ENCODE measurements around the gene PEX14.
A peak's percentile ranks its signal among the peaks of the same experiment; 100 is the strongest.

Gene PEX14

DNA sequence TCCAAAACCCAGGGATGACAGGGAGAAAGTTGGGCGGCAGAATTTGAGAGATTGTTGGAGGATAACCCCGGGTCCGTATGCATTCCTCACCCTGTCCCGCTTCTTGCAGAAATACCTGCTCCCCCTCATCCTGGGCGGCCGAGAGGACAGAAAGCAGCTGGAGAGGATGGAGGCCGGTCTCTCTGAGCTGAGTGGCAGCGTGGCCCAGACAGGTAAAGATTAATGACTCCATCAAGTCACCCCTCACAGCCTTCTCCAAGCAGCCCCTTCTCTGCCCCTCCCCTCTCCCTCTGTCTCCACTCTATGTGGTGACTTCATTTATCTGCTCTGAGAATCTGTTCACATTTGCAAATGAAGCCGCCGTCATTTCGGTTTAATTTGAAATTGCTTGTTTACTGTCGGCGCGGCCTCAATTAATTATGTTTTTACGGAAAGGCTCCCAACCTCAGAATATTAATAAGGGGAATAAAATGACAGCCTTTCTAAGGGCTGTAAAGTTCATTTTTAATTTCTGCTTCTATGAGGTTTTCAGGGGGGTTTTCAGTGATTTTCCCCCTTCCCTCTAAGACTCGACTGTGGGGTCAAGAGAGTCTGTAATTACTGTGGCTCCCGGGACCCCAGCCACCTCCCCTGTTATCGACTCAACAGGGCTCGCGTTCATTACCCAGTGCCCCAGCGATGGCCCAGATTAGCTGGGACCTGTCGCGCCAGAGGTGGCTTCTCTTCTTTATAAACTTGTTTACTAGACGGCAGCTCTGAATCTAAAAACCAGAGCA lies 148.3 kb downstream of the PEX14 start:
- no peaks in the 10 kb centered on the region for H3K4me1 Mint-ChIP-seq
- H3K36me3 Mint-ChIP-seq (ENCODE audit: low read depth) = no peaks in the 10 kb centered on the region
- DNase-seq (no peak), ATAC-seq (no peak)
- no peaks in the 10 kb centered on the region for H3K27me3 Mint-ChIP-seq
- no peak overlapping the region for H3K4me3 Mint-ChIP-seq
- no peak overlapping the region for H3K27ac Mint-ChIP-seq
- no peaks in the 10 kb centered on the region for H3K9me3 Mint-ChIP-seq

DNA sequence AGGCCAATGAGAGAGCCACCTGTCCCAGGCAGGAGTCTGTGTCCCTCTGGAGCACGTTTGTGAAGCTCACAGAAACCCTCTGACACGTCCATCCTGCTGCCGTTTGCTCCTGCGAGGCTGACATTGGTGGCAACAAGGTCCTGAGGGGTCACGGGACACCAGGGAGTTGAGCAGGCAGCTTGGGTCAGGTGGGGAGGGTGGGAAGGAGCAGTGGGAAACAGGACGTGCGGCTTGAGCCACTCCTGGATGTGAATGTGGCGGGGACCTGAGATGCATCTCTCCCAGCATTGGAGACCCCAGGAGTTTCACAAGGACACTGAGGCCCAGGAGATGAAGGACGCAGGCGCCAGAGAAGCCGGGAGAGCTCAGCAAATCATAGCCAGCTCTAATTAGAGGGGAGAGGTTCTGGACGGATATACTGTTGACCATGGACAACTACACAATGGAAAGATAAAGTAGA lies 149.0 kb downstream of the PEX14 start:
- H3K36me3 Mint-ChIP-seq (ENCODE audit: low read depth) = no peaks in the 10 kb centered on the region

DNA sequence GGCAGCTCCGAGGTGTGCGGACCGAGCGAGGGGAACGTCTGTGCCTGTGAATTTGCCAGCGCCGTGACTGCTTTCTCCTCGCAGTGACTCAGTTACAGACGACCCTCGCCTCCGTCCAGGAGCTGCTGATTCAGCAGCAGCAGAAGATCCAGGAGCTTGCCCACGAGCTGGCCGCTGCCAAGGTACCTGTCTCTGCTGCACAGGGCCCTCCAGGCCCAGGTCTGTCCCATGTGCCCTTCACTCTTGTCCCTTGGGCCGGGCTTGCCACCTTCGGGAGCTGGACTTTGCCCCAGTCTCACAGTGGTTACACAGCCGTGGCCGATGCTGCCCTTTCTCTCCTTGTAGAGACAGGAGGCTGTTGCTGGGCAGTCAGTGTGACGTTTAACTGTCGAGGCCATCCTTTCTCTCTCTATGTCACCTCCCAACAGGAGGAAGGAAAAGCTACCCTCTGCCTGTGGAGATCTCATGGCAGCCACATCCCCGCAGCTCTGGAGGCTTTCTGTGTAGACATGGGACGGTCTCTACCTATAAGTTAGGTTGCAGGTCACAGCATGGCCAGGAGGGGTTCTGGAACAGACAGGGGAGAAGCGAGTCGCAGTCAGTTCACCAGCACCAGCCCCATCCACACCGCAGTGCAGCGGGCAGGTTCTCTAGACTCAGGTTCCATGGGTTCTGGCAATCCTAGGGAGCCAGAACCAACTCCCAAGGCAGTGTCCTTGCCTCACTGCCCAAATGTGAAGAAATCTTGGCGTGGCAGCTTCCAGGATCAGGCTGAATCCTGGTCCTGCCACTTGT lies 149.7 kb downstream of the PEX14 start:
- Mint-ChIP-seq H3K9me3 (no peaks in the 10 kb centered on the region), H3K4me1 (no peaks in the 10 kb centered on the region), H3K4me3 (no peak overlapping the region), H3K27me3 (no peaks in the 10 kb centered on the region), H3K27ac (no peak overlapping the region), H3K36me3 (ENCODE audit: low read depth) (no peaks in the 10 kb centered on the region)
- DNase-seq (no peak), ATAC-seq (no peak)

More for the DNA sequence above, 149.0 kb downstream of the PEX14 start:
- no peak for DNase-seq
- Mint-ChIP-seq H3K9me3 (no peaks in the 10 kb centered on the region), H3K4me3 (no peak overlapping the region), H3K27ac (no peak overlapping the region), H3K27me3 (no peaks in the 10 kb centered on the region), H3K4me1 (no peaks in the 10 kb centered on the region)
- ATAC-seq = no peak

DNA sequence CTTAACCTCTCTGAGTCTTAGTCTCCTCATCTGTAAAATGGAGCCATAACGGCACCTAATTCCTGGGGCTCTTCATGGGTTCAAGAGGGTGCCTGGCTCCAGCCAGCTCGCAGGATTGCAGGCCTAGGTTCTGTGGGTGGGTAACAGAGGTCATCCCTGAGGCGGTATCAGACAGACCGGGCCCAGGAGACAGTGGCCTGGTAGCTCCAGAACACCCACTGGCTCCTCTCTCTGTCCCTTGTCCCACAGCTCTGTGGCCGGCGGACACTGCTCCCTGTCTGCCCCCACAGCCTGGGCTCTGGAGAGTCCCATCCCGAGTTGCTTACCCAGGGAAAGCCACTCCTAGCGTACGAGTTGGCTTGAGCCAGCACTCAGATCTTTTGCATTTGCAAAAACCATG lies 150.3 kb downstream of the PEX14 start:
- ATAC-seq = no peak
- Mint-ChIP-seq H3K27ac (no peak overlapping the region), H3K36me3 (ENCODE audit: low read depth) (no peaks in the 10 kb centered on the region), H3K4me3 (no peak overlapping the region), H3K9me3 (no peaks in the 10 kb centered on the region), H3K27me3 (no peaks in the 10 kb centered on the region), H3K4me1 (no peaks in the 10 kb centered on the region)
- DNase-seq = no peak

DNA sequence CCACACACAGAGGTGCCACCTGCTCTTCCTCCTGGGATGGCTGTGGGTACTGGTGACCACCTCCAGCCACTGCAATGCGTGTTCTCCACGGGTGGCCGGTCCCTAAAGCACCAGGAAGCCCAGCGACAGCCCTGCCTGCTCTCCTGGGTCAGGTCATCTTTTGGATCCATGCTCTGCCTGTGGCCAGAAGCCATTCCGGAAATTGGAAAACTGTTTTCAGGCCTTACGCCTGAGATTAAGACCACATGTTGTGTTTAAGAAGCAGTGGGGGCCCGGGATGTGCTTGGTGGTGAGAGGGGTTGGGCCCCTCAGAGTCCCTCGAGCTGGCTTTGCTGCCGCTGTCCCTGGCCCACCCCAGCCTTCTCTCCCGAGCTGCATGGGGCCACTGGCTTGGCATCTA lies 150.8 kb downstream of the PEX14 start:
- Mint-ChIP-seq H3K4me1 (no peaks in the 10 kb centered on the region), H3K27me3 (no peaks in the 10 kb centered on the region), H3K27ac (no peak overlapping the region), H3K4me3 (no peak overlapping the region), H3K36me3 (ENCODE audit: low read depth) (no peaks in the 10 kb centered on the region), H3K9me3 (no peaks in the 10 kb centered on the region)
- DNase-seq (no peak), ATAC-seq (no peak)

- ATAC-seq = peak; percentile 25
- Mint-ChIP-seq H3K27ac (no peak overlapping the region), H3K27me3 (no peaks in the 10 kb centered on the region), H3K36me3 (ENCODE audit: low read depth) (no peaks in the 10 kb centered on the region), H3K9me3 (no peaks in the 10 kb centered on the region), H3K4me1 (no peaks in the 10 kb centered on the region), H3K4me3 (no peak overlapping the region)
- no peak for DNase-seq
These were observed 151.5 kb downstream of the PEX14 start for GRCh38 chr1:10626131-10626731.

- Mint-ChIP-seq H3K9me3 (no peaks in the 10 kb centered on the region), H3K36me3 (ENCODE audit: low read depth) (no peaks in the 10 kb centered on the region), H3K27ac (no peak overlapping the region), H3K27me3 (no peaks in the 10 kb centered on the region), H3K4me1 (no peaks in the 10 kb centered on the region), H3K4me3 (no peak overlapping the region)
- DNase-seq (no peak), ATAC-seq (no peak)
These were observed 152.2 kb downstream of the PEX14 start for GRCh38 chr1:10626791-10627410.

GRCh38 chr1:10628685-10629084 lies 153.9 kb downstream of the PEX14 start:
- Mint-ChIP-seq H3K4me3 (no peak overlapping the region), H3K36me3 (ENCODE audit: low read depth) (no peaks in the 10 kb centered on the region), H3K9me3 (no peaks in the 10 kb centered on the region), H3K27ac (no peak overlapping the region), H3K4me1 (no peaks in the 10 kb centered on the region), H3K27me3 (no peaks in the 10 kb centered on the region)
- DNase-seq (no peak), ATAC-seq (no peak)

DNA sequence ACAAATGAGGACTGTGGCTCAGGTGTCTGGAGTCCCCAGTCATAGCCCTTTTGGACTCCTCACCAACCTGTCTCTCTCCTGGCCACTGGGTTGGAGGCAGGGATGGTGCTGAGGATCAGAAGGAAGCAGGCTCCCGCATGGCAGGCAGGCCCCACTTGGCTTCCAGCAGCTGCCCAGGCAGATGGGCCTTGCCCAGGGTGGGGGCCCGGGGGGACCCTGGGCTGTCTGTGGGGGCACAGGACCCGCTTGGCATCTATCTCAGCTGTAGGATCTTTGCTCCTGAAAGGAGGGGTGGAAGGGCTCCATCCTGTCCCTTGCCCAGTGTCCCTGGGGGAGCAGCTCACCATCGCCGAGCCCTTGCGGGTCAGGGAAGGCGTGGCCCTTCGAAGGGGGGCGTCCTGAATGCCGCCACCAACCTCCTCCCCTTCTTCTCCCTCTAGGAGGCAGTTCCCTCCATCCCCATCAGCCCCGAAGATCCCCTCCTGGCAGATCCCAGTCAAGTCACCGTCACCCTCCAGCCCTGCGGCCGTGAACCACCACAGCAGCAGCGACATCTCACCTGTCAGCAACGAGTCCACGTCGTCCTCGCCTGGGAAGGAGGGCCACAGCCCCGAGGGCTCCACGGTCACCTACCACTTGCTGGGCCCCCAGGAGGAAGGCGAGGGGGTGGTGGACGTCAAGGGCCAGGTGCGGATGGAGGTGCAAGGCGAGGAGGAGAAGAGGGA lies 154.5 kb downstream of the PEX14 start:
- no peaks in the 10 kb centered on the region for H3K4me1 Mint-ChIP-seq
- ATAC-seq = no peak
- no peaks in the 10 kb centered on the region for H3K9me3 Mint-ChIP-seq
- H3K27ac Mint-ChIP-seq = no peak overlapping the region
- DNase-seq = no peak
- H3K27me3 Mint-ChIP-seq = no peaks in the 10 kb centered on the region
- no peak overlapping the region for H3K4me3 Mint-ChIP-seq
- no peaks in the 10 kb centered on the region for H3K36me3 Mint-ChIP-seq (ENCODE audit: low read depth)

- no peak overlapping the region for H3K4me3 Mint-ChIP-seq
- DNase-seq = no peak
- no peaks in the 10 kb centered on the region for H3K36me3 Mint-ChIP-seq (ENCODE audit: low read depth)
- H3K9me3 Mint-ChIP-seq = no peaks in the 10 kb centered on the region
- no peaks in the 10 kb centered on the region for H3K4me1 Mint-ChIP-seq
- no peak overlapping the region for H3K27ac Mint-ChIP-seq
- no peaks in the 10 kb centered on the region for H3K27me3 Mint-ChIP-seq
- ATAC-seq = no peak
These were observed 155.2 kb downstream of the PEX14 start for GRCh38 chr1:10629816-10630571.

DNA sequence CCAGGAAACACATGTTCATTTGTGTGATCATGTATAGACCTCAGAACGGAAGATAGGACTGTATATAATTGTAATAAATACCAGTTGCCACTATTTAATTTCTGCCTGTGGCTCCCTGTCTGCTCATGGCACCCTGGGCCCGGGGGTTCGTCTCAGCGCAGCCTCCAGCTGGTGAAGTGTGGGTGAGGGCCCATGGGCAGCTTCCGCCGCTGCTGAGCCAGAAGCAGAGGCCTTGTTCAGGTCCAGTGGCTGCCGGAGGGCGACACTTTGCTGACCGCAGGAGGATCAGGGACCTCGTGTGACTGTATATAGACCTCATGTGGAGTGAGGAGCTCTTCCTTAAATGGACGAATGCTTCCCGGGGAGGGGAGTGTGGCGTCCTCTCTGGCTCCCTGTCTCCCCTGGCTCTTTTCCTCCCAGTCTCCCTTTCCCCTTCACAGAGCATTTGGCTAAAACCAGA lies 155.9 kb downstream of the PEX14 start:
- ATAC-seq = no peak
- Mint-ChIP-seq H3K4me3 (no peak overlapping the region), H3K4me1 (no peaks in the 10 kb centered on the region), H3K36me3 (ENCODE audit: low read depth) (no peaks in the 10 kb centered on the region), H3K27ac (no peak overlapping the region), H3K27me3 (no peaks in the 10 kb centered on the region), H3K9me3 (no peaks in the 10 kb centered on the region)
- DNase-seq = no peak

DNA sequence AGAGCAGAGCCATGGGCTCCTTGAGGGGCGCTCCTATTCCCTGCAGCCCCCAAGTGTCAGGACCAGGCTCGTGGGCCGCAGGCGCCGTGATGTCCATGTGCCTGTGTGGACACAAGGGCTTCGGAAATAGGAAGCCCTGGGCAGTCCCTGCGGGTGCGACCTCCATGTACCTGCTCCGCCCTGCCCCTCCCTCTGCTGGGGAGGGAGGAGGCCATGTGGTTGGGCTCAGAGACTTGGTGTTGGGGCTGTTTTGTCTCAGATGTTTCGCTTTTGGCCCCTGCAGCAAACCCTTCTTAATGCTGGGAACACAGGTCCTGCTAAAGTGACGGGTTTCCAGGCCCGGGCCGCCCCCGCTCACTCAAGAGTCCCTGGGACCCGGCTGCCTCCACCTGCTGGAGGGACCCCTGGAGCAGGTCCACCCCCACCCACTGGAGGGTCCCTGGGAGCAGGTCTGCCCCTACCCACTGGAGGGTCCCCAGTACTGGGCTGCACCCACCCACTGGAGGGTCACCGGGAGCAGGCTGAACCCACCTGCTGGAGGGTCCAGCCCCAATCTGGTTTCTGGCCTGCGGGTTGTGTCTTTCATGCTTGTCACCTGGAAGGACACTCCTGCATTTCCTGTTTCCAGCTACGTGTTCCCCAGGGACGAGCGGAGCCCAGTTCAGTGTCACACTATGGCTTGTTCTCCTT lies 156.5 kb downstream of the PEX14 start:
- H3K27me3 Mint-ChIP-seq = no peaks in the 10 kb centered on the region
- no peak for ATAC-seq

More for the DNA sequence above, 156.5 kb downstream of the PEX14 start:
- no peaks in the 10 kb centered on the region for H3K4me1 Mint-ChIP-seq
- H3K27ac Mint-ChIP-seq = no peak overlapping the region
- DNase-seq = no peak
- H3K36me3 Mint-ChIP-seq (ENCODE audit: low read depth) = no peaks in the 10 kb centered on the region
- no peak overlapping the region for H3K4me3 Mint-ChIP-seq
- H3K9me3 Mint-ChIP-seq = no peaks in the 10 kb centered on the region

Data from activated naive CD8-positive, alpha-beta T cell treated with anti-CD3 and anti-CD28 coated beads, Interleukin-2, amount 50 U/mL, for 24 hours (primary cell).